SJSA1 (cell line): ENCODE results near the gene TBX18. TPM values are rescaled to one million over a fixed set of nuclear protein-coding genes. Genes with fewer than 3 reads are reported as not detected.

Experiments
- DNase-seq, 2 experiments: peaks; one replicate each; pipeline ENCODE4 v3.0.0-alpha.2; 2015 to 2020; ENCODE audit warnings: low spot score in 2 of 2, low read depth in 1 of 2
- H3K27ac ChIP-seq: fragments of 250-450 bp; sonication (Bioruptor Pico); 2 replicates; pipeline ENCODE4 v1.5.1; 2020; ENCODE audit warnings: mild to moderate bottlenecking, moderate library complexity
- H3K27me3 ChIP-seq: fragments of 250-450 bp; sonication (Bioruptor Pico); replicated peaks from 2 replicates; pipeline ENCODE4 v1.5.1; 2020; ENCODE audit warnings: mild to moderate bottlenecking, moderate library complexity
- H3K36me3 ChIP-seq: fragments of 250-450 bp; sonication (Bioruptor Pico); 2 replicates; pipeline ENCODE4 v1.5.1; 2020; ENCODE audit warnings: mild to moderate bottlenecking
- H3K4me1 ChIP-seq: fragments of 250-450 bp; sonication (Bioruptor Pico); replicated peaks from 2 replicates; pipeline ENCODE4 v1.6.1; 2021; ENCODE audit warnings: mild to moderate bottlenecking
- H3K4me3 ChIP-seq: fragments of 250-450 bp; sonication (Bioruptor Pico); 2 replicates; pipeline ENCODE4 v1.5.1; 2020; ENCODE audit warnings: mild to moderate bottlenecking
- H3K9me3 ChIP-seq: fragments of 250-450 bp; sonication (Bioruptor Pico); replicated peaks from 2 replicates; pipeline ENCODE4 v1.5.1; 2020; ENCODE audit warnings: mild to moderate bottlenecking
- total RNA-seq: library from RNA; depleted of rRNA; stranded (reverse); fragments of >200 nt; shearing (Covaris generic); gene quantifications from 2 replicates; pipeline ENCODE4 v1.2.3, GENCODE V29; 2014

The TBX18 gene
- total RNA-seq, 1 experiment from 2014 or later, result 35.1 TPM

- no peak overlapping the region for H3K4me3 ChIP-seq
- H3K36me3 ChIP-seq, result peaks cover 97% of the 10 kb centered on the region
- H3K27ac ChIP-seq, result no peak overlapping the region
- peaks cover 5% of the 10 kb centered on the region; the same call in 1 of the 2 replicates for H3K4me1 ChIP-seq
- H3K27me3 ChIP-seq, result no peaks in the 10 kb centered on the region
- no peak for DNase-seq
- H3K9me3 ChIP-seq, result no peaks in the 10 kb centered on the region
These were observed 12.1 kb downstream of the TBX18 start for GRCh38 chr6:84752118-84752850.

GRCh38 chr6:84749181-84749580, 15.2 kb downstream of the TBX18 start:
- Histone ChIP-seq H3K36me3 (peaks cover 93% of the 10 kb centered on the region), H3K4me3 (no peak overlapping the region), H3K4me1 (peaks cover 5% of the 10 kb centered on the region; the same call in 1 of the 2 replicates), H3K9me3 (no peaks in the 10 kb centered on the region), H3K27ac (no peak overlapping the region), H3K27me3 (no peaks in the 10 kb centered on the region)
- no peak for DNase-seq

GRCh38 chr6:84748376-84748775, 16.0 kb downstream of the TBX18 start:
- DNase-seq, result no peak
- peaks cover 5% of the 10 kb centered on the region; the same call in 1 of the 2 replicates for H3K4me1 ChIP-seq
- H3K4me3 ChIP-seq, result no peak overlapping the region
- no peak overlapping the region for H3K27ac ChIP-seq
- no peaks in the 10 kb centered on the region for H3K9me3 ChIP-seq
- peaks cover 93% of the 10 kb centered on the region for H3K36me3 ChIP-seq
- no peaks in the 10 kb centered on the region for H3K27me3 ChIP-seq

GRCh38 chr6:84743616-84744015, 20.8 kb downstream of the TBX18 start:
- no peak for DNase-seq
- no peak overlapping the region for H3K27ac ChIP-seq
- H3K4me1 ChIP-seq, result no peaks in the 10 kb centered on the region
- H3K36me3 ChIP-seq, result peaks cover 93% of the 10 kb centered on the region
- no peaks in the 10 kb centered on the region for H3K27me3 ChIP-seq
- H3K9me3 ChIP-seq, result no peaks in the 10 kb centered on the region
- H3K4me3 ChIP-seq, result no peak overlapping the region

GRCh38 chr6:84740385-84740784, 24.0 kb downstream of the TBX18 start:
- no peak overlapping the region for H3K4me3 ChIP-seq
- H3K36me3 ChIP-seq, result peaks cover 97% of the 10 kb centered on the region
- H3K27me3 ChIP-seq, result no peaks in the 10 kb centered on the region
- no peaks in the 10 kb centered on the region for H3K4me1 ChIP-seq
- DNase-seq, result no peak
- H3K27ac ChIP-seq, result no peak overlapping the region
- H3K9me3 ChIP-seq, result no peaks in the 10 kb centered on the region

GRCh38 chr6:84739866-84740208, 24.6 kb downstream of the TBX18 start:
- no peak overlapping the region for H3K27ac ChIP-seq
- H3K27me3 ChIP-seq, result no peaks in the 10 kb centered on the region
- H3K4me1 ChIP-seq, result no peaks in the 10 kb centered on the region
- no peaks in the 10 kb centered on the region for H3K9me3 ChIP-seq
- H3K4me3 ChIP-seq, result no peak overlapping the region
- DNase-seq, result no peak
- H3K36me3 ChIP-seq, result peaks cover 93% of the 10 kb centered on the region

- H3K27ac ChIP-seq, result no peak overlapping the region
- H3K36me3 ChIP-seq, result peaks cover 87% of the 10 kb centered on the region
- no peak overlapping the region for H3K4me3 ChIP-seq
- no peaks in the 10 kb centered on the region for H3K27me3 ChIP-seq
- H3K9me3 ChIP-seq, result no peaks in the 10 kb centered on the region
- DNase-seq, result no peak
- no peaks in the 10 kb centered on the region for H3K4me1 ChIP-seq
These were observed 25.2 kb downstream of the TBX18 start for GRCh38 chr6:84738996-84739865.

GRCh38 chr6:84733889-84734288, 30.5 kb downstream of the TBX18 start:
- Histone ChIP-seq H3K9me3 (no peaks in the 10 kb centered on the region), H3K27ac (no peak overlapping the region), H3K27me3 (no peaks in the 10 kb centered on the region), H3K4me3 (no peak overlapping the region), H3K4me1 (no peaks in the 10 kb centered on the region; the same call in 1 of the 2 replicates), H3K36me3 (peaks cover 57% of the 10 kb centered on the region)
- DNase-seq, result no peak

- Histone ChIP-seq H3K27me3 (no peaks in the 10 kb centered on the region), H3K36me3 (peaks cover 50% of the 10 kb centered on the region), H3K9me3 (no peaks in the 10 kb centered on the region), H3K4me1 (no peaks in the 10 kb centered on the region; the same call in 1 of the 2 replicates), H3K4me3 (no peak overlapping the region), H3K27ac (no peak overlapping the region)
- no peak for DNase-seq
These were observed 32.5 kb downstream of the TBX18 start for GRCh38 chr6:84731901-84732300.

- no peak for DNase-seq
- Histone ChIP-seq H3K36me3 (peaks cover 50% of the 10 kb centered on the region), H3K9me3 (no peaks in the 10 kb centered on the region)
These were observed 33.0 kb downstream of the TBX18 start for GRCh38 chr6:84731401-84731800.

GRCh38 chr6:84728602-84729001, 35.8 kb downstream of the TBX18 start:
- peak in 1 of 2 experiments; percentile 44 for DNase-seq

More at GRCh38 chr6:84731401-84731800, 33.0 kb downstream of the TBX18 start:
- Histone ChIP-seq H3K27me3 (no peaks in the 10 kb centered on the region), H3K4me3 (no peak overlapping the region), H3K4me1 (no peaks in the 10 kb centered on the region; the same call in 1 of the 2 replicates), H3K27ac (no peak overlapping the region)

GRCh38 chr6:84719152-84719551, 45.2 kb downstream of the TBX18 start:
- Histone ChIP-seq H3K4me1 (no peaks in the 10 kb centered on the region), H3K9me3 (no peaks in the 10 kb centered on the region), H3K4me3 (no peak overlapping the region), H3K36me3 (peaks cover 5% of the 10 kb centered on the region; the same call in 1 of the 2 replicates), H3K27me3 (no peaks in the 10 kb centered on the region), H3K27ac (no peak overlapping the region)
- no peak for DNase-seq

More at GRCh38 chr6:84728602-84729001, 35.8 kb downstream of the TBX18 start:
- no peaks in the 10 kb centered on the region; the same call in 1 of the 2 replicates for H3K4me1 ChIP-seq
- peaks cover 44% of the 10 kb centered on the region for H3K36me3 ChIP-seq
- no peaks in the 10 kb centered on the region for H3K9me3 ChIP-seq
- no peaks in the 10 kb centered on the region for H3K27me3 ChIP-seq
- H3K4me3 ChIP-seq, result no peak overlapping the region
- no peak overlapping the region for H3K27ac ChIP-seq

- H3K27me3 ChIP-seq, result no peaks in the 10 kb centered on the region
- no peaks in the 10 kb centered on the region for H3K9me3 ChIP-seq
- no peak overlapping the region for H3K4me3 ChIP-seq
- DNase-seq, result no peak
- H3K4me1 ChIP-seq, result no peaks in the 10 kb centered on the region
- H3K27ac ChIP-seq, result no peak overlapping the region
- H3K36me3 ChIP-seq, result peaks cover 4% of the 10 kb centered on the region; the same call in 1 of the 2 replicates
These were observed 46.1 kb downstream of the TBX18 start for GRCh38 chr6:84718038-84718955.
